ENCODE measurements around the gene FIP1L1.

The FIP1L1 gene

GRCh38 chr4:53354012-53354722 lies 23.3 kb upstream of the FIP1L1 start:
- H3K27ac ChIP-seq: no peak overlapping the region
- peaks cover 40 to 94% (median 79%) of the 10 kb centered on the region in 11 experiments for H3K36me3 ChIP-seq
- TF ChIP-seq Cebpa-rat (IDR thresholded peaks at IDR 0.05): no peak
- peaks cover 10 to 41% (median 32%) of the 10 kb centered on the region in 11 experiments for H3K9me3 ChIP-seq (replicated peaks in 1 of 11)
- no peak overlapping the region for H3K4me3 ChIP-seq
- H3K9ac ChIP-seq: no peak overlapping the region
- H3K4me1 ChIP-seq: peaks cover 0 to 12% (median 6%) of the 10 kb centered on the region in 10 experiments; a peak in 9 of 20 replicates
- H3K27me3 ChIP-seq: no peaks in the 10 kb centered on the region
- H3K4me2 ChIP-seq: no peak overlapping the region
- H4K20me1 ChIP-seq: peaks cover 0 to 55% (median 0%) of the 10 kb centered on the region in 11 experiments; a peak in 7 of 22 replicates

DNA sequence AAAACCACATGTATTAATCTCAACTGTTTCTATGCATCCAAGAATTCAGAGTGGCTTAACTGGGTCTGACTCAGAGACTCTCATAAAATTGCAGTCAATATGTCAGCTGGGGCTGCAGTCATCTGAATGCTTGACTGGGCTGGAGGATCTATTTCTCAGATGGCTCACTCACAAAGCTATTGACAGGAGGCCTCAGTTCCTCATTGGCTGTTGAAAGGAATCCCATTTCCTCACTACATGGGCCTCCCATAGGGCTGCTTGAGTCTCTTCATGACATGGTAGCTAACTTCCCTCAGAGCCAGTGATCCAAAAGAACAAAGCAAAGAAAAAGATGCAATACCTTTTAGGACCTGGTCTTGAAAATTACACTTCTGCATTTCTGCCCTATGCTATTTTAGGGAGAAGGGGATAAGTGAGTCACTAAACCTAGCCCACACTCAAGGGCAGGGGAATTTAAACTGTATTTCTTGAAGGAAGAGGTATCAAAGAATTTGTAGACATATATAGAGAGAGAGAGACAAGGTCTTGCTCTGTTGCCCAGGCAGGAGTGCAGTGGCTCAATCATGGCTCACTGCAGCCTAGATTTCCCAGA lies 21.4 kb upstream of the FIP1L1 start:
- peaks cover 0 to 12% (median 9%) of the 10 kb centered on the region in 10 experiments; a peak in 12 of 20 replicates for H3K4me1 ChIP-seq
- H3K27me3 ChIP-seq: no peaks in the 10 kb centered on the region
- no peak overlapping the region for H3K9ac ChIP-seq
- no peak overlapping the region for H3K4me3 ChIP-seq
- H3K4me2 ChIP-seq: peak overlapping the region in 5 of 11 experiments; percentile 1 to 56 (median 37); a peak in 6 of 22 replicates
- no peak overlapping the region for H3K27ac ChIP-seq
- H3K9me3 ChIP-seq (replicated peaks in 1 of 11): peaks cover 10 to 41% (median 32%) of the 10 kb centered on the region in 11 experiments
- H3K36me3 ChIP-seq: peaks cover 24 to 92% (median 74%) of the 10 kb centered on the region in 11 experiments
- peaks cover 0 to 73% (median 5%) of the 10 kb centered on the region in 11 experiments; a peak in 8 of 22 replicates for H4K20me1 ChIP-seq
- TF ChIP-seq Cebpa-rat (IDR thresholded peaks at IDR 0.05): no peak

- H3K4me1 ChIP-seq: peaks cover 30 to 45% (median 39%) of the 10 kb centered on the region in 10 experiments
- peaks cover 0 to 53% (median 26%) of the 10 kb centered on the region in 11 experiments; a peak in 13 of 22 replicates for H3K36me3 ChIP-seq
- H3K9me3 ChIP-seq (replicated peaks in 1 of 11): peaks cover 0 to 9% (median 3%) of the 10 kb centered on the region in 11 experiments; a peak in 7 of 22 replicates
- H3K9ac ChIP-seq: no peak overlapping the region
- peaks cover 0 to 73% (median 16%) of the 10 kb centered on the region in 11 experiments; a peak in 8 of 22 replicates for H4K20me1 ChIP-seq
- H3K4me3 ChIP-seq: no peak overlapping the region; a peak in 1 of 20 replicates
- H3K27ac ChIP-seq: no peak overlapping the region
- no peaks in the 10 kb centered on the region for H3K27me3 ChIP-seq
- peak overlapping the region in 8 of 11 experiments; percentile 10 to 97 (median 90); a peak in 14 of 22 replicates for H3K4me2 ChIP-seq
- TF ChIP-seq Cebpa-rat (IDR thresholded peaks at IDR 0.05): no peak
These were observed 16.0 kb upstream of the FIP1L1 start for GRCh38 chr4:53361451-53361850.

GRCh38 chr4:53362093-53362492 lies 15.3 kb upstream of the FIP1L1 start:
- H4K20me1 ChIP-seq: peaks cover 0 to 70% (median 16%) of the 10 kb centered on the region in 11 experiments; a peak in 8 of 22 replicates
- TF ChIP-seq Cebpa-rat (IDR thresholded peaks at IDR 0.05): no peak
- H3K9ac ChIP-seq: no peak overlapping the region
- peaks cover 0 to 46% (median 21%) of the 10 kb centered on the region in 11 experiments; a peak in 13 of 22 replicates for H3K36me3 ChIP-seq
- no peaks in the 10 kb centered on the region for H3K27me3 ChIP-seq
- no peak overlapping the region for H3K27ac ChIP-seq
- peaks cover 34 to 51% (median 43%) of the 10 kb centered on the region in 10 experiments for H3K4me1 ChIP-seq
- H3K9me3 ChIP-seq (replicated peaks in 1 of 11): peaks cover 0 to 4% (median 0%) of the 10 kb centered on the region in 11 experiments; a peak in 5 of 22 replicates
- peak overlapping the region; percentile 22 to 97 (median 90) for H3K4me2 ChIP-seq
- peak overlapping the region in 2 of 10 experiments; percentile 23 to 98; a peak in 1 of 20 replicates for H3K4me3 ChIP-seq

- H3K9ac ChIP-seq: peak overlapping the region; percentile 71 to 87 (median 81)
- H3K4me2 ChIP-seq: peak overlapping the region; percentile 75 to 97 (median 91)
- peak overlapping the region; percentile 84 to 100 (median 96) for H3K4me3 ChIP-seq
- peaks cover 34 to 51% (median 43%) of the 10 kb centered on the region in 10 experiments for H3K4me1 ChIP-seq
- H3K36me3 ChIP-seq: peaks cover 0 to 26% (median 9%) of the 10 kb centered on the region in 11 experiments; a peak in 9 of 22 replicates
- TF ChIP-seq Cebpa-rat (IDR thresholded peaks at IDR 0.05): no peak
- H3K27ac ChIP-seq: peak overlapping the region in 4 of 11 experiments; percentile 70 to 80 (median 72); a peak in 5 of 22 replicates
- H3K9me3 ChIP-seq (replicated peaks in 1 of 11): no peaks in the 10 kb centered on the region
- no peaks in the 10 kb centered on the region for H3K27me3 ChIP-seq
- H4K20me1 ChIP-seq: peaks cover 0 to 51% (median 14%) of the 10 kb centered on the region in 11 experiments; a peak in 8 of 22 replicates
These were observed 12.8 kb upstream of the FIP1L1 start for GRCh38 chr4:53364624-53365023.

- Histone ChIP-seq H3K4me1 (peaks cover 33 to 51% (median 43%) of the 10 kb centered on the region in 10 experiments), H3K4me3 (peak overlapping the region; percentile 84 to 100 (median 96)), H4K20me1 (peaks cover 0 to 47% (median 11%) of the 10 kb centered on the region in 11 experiments; a peak in 8 of 22 replicates), H3K27me3 (no peaks in the 10 kb centered on the region), H3K27ac (peak overlapping the region in 10 of 11 experiments; percentile 70 to 84 (median 72); a peak in 19 of 22 replicates), H3K4me2 (peak overlapping the region; percentile 75 to 97 (median 91)), H3K9ac (peak overlapping the region; percentile 71 to 87 (median 81)), H3K36me3 (peaks cover 0 to 21% (median 8%) of the 10 kb centered on the region in 11 experiments; a peak in 7 of 22 replicates), H3K9me3 (replicated peaks in 1 of 11) (no peaks in the 10 kb centered on the region)
- TF ChIP-seq Cebpa-rat (IDR thresholded peaks at IDR 0.05): no peak
These were observed 12.3 kb upstream of the FIP1L1 start for GRCh38 chr4:53365121-53365485.

- H3K9me3 ChIP-seq (replicated peaks in 1 of 11): no peaks in the 10 kb centered on the region
- no peaks in the 10 kb centered on the region for H3K27me3 ChIP-seq
- H4K20me1 ChIP-seq: peaks cover 0 to 41% (median 9%) of the 10 kb centered on the region in 11 experiments; a peak in 8 of 22 replicates
- peaks cover 33 to 50% (median 43%) of the 10 kb centered on the region in 10 experiments for H3K4me1 ChIP-seq
- H3K36me3 ChIP-seq: peaks cover 0 to 15% (median 4%) of the 10 kb centered on the region in 11 experiments; a peak in 5 of 22 replicates
- H3K4me2 ChIP-seq: peak within 1 kb of the TSS; percentile 75 to 97 (median 91)
- H3K9ac ChIP-seq: peak within 1 kb of the TSS; percentile 71 to 87 (median 81)
- peak within 1 kb of the TSS; percentile 84 to 100 (median 96) for H3K4me3 ChIP-seq
- peak within 1 kb of the TSS; percentile 70 to 84 (median 73); a peak in 21 of 22 replicates for H3K27ac ChIP-seq
- TF ChIP-seq Cebpa-rat (IDR thresholded peaks at IDR 0.05): no peak
These were observed 11.7 kb upstream of the FIP1L1 start, which contains the start of gene SCFD2 for GRCh38 chr4:53365486-53366300. Gene SCFD2 (minus strand): TSS chr4:53366061.

GRCh38 chr4:53366301-53366716 lies 11.1 kb upstream of the FIP1L1 start:
- Histone ChIP-seq H3K9ac (peak overlapping the region; percentile 69 to 87 (median 81)), H3K27ac (peak overlapping the region; percentile 70 to 84 (median 73); a peak in 21 of 22 replicates), H3K9me3 (replicated peaks in 1 of 11) (no peaks in the 10 kb centered on the region), H3K4me2 (peak overlapping the region; percentile 75 to 92 (median 86)), H3K27me3 (no peaks in the 10 kb centered on the region), H3K4me3 (peak overlapping the region; percentile 84 to 100 (median 96)), H3K4me1 (peaks cover 31 to 52% (median 41%) of the 10 kb centered on the region in 10 experiments), H3K36me3 (peaks cover 0 to 9% (median 4%) of the 10 kb centered on the region in 11 experiments; a peak in 3 of 22 replicates), H4K20me1 (peaks cover 0 to 34% (median 7%) of the 10 kb centered on the region in 11 experiments; a peak in 8 of 22 replicates)
- no peak for TF ChIP-seq Cebpa-rat (IDR thresholded peaks at IDR 0.05)
